RCC 7860 (cell line): ENCODE data around the gene GTF2B.
A peak's percentile ranks its signal among the peaks of the same experiment; 100 is the strongest.
"Not testable (repeated sequence)": the region's sequence is repeated elsewhere in the genome, so short reads cannot be mapped to it uniquely, and the experiment has no call there.

Experiments used
- DNase-seq: peaks from one replicate; pipeline ENCODE4 v3.0.0-alpha.2; 2015; ENCODE audit warnings: low spot score
- FAIRE-seq: peaks from 2 replicates; lab custom pipeline; 2012; peaks lifted over from hg19 to GRCh38; lab: Jason Lieb, UNC

The GTF2B gene

GRCh38 chr1:88885933-88886332 is 5.4 kb downstream of the GTF2B start:
- DNase-seq (no peak), FAIRE-seq (no peak)

GRCh38 chr1:88883156-88883555 is 8.2 kb downstream of the GTF2B start:
- no peak for FAIRE-seq
- no peak for DNase-seq

- FAIRE-seq, DNase-seq: not testable (repeated sequence)
These were observed 10.7 kb downstream of the GTF2B start for GRCh38 chr1:88880717-88881116.

GRCh38 chr1:88878731-88879130 is 12.6 kb downstream of the GTF2B start:
- no peak for FAIRE-seq
- DNase-seq = no peak

- DNase-seq = no peak
- no peak for FAIRE-seq
These were observed 13.5 kb downstream of the GTF2B start for GRCh38 chr1:88877911-88878310.

GRCh38 chr1:88877382-88877825 is 14.0 kb downstream of the GTF2B start:
- DNase-seq (peak; percentile 35), FAIRE-seq (peak; percentile 78)

GRCh38 chr1:88876573-88877365 is 14.6 kb downstream of the GTF2B start:
- FAIRE-seq = no peak
- DNase-seq = no peak

- FAIRE-seq = no peak
These were observed 15.8 kb downstream of the GTF2B start for GRCh38 chr1:88875595-88875994.

GRCh38 chr1:88873737-88874349 is 17.5 kb downstream of the GTF2B start:
- FAIRE-seq = no peak
- no peak for DNase-seq

More at GRCh38 chr1:88875595-88875994, 15.8 kb downstream of the GTF2B start:
- no peak for DNase-seq

- FAIRE-seq, DNase-seq: not testable (repeated sequence)
These were observed 21.7 kb downstream of the GTF2B start for GRCh38 chr1:88869644-88870043.

GRCh38 chr1:88867743-88868521 is 23.4 kb downstream of the GTF2B start:
- DNase-seq = peak; percentile 9
- no peak for FAIRE-seq

- FAIRE-seq = no peak
- DNase-seq = no peak
These were observed 39.9 kb downstream of the GTF2B start for GRCh38 chr1:88851303-88852063.

- no peak for DNase-seq
- FAIRE-seq = no peak
These were observed 43.7 kb downstream of the GTF2B start for GRCh38 chr1:88847643-88848042.

- DNase-seq = no peak
- FAIRE-seq = no peak
These were observed 65.6 kb downstream of the GTF2B start for GRCh38 chr1:88825721-88826120.

- DNase-seq, FAIRE-seq: not testable (repeated sequence)
These were observed 71.7 kb downstream of the GTF2B start for GRCh38 chr1:88819642-88820041.

GRCh38 chr1:88813471-88813870 is 77.9 kb downstream of the GTF2B start:
- FAIRE-seq = no peak
- no peak for DNase-seq

GRCh38 chr1:88812366-88812765 is 79.0 kb downstream of the GTF2B start:
- no peak for FAIRE-seq

GRCh38 chr1:88803444-88803843 is 87.9 kb downstream of the GTF2B start:
- no peak for FAIRE-seq
- DNase-seq = no peak

More at GRCh38 chr1:88812366-88812765, 79.0 kb downstream of the GTF2B start:
- no peak for DNase-seq

- peak; percentile 75 for FAIRE-seq
- DNase-seq = no peak
These were observed 88.4 kb downstream of the GTF2B start for GRCh38 chr1:88802950-88803349.
